Fibroblast of skin of right biceps (primary cell): ENCODE data around the gene TEX52.

Experiments used
- DNase-seq: peaks from one replicate; pipeline ENCODE4 v3.0.0-alpha.2; 2013

TEX52 gene

DNA sequence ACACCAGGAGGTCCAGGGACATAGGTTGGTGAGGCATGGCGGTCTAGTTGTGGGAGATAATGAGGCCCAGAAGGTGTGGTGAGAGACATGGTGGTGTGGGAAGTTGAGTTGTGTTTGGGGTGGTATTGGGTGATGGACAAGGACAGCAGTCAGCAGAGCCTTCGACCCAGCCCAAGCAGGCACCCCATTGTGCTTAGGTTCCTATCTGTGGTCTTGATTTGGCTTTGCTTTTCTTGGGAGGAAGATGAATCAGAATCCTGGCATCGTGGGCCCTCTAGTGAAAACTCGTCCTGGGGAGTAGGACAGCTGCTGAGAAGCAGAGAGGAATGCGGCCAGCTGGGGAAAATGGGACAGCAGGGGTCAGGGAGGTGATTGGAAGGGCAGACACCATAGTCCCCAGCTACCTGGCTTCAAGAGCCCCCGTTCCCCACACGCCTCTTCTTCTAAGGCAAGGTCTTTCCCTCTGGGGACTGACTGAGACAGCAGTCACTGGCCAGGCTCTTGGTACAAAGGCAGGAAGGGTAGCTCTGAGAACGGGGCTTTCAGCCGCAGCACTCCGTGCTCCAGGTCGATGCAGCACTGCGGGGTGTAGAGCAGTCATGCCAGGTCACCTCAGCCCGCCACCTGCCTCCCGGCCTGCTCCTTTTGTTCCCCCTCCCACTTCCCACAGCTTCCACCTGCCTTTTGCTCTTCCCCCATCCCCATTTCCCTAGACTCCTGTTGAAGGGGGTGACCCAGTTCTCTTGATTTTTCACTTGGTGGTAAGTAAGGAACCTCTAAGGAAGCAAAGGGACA is 29.9 kb downstream of the TEX52 start:
- no peak for DNase-seq

DNA sequence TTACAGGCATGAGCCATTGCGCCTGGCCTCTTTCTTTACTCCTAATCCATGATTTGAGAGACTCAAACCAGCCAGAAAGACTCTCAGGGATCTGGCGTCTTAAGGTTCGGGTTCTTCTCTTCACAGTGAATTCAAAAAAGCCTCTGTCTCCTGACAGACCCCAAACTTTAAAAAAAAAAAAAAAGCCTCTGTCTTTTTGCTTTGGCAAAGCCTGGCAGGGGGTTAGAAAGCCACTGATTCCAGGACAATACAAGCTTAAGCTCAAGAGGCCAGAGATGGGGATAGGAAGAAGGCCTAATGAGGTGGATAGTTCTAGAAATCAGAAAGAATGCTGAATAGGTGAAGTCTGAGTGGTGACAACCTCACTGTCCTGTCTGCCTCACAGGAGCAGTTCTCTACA is 30.8 kb downstream of the TEX52 start:
- DNase-seq: no peak

DNA sequence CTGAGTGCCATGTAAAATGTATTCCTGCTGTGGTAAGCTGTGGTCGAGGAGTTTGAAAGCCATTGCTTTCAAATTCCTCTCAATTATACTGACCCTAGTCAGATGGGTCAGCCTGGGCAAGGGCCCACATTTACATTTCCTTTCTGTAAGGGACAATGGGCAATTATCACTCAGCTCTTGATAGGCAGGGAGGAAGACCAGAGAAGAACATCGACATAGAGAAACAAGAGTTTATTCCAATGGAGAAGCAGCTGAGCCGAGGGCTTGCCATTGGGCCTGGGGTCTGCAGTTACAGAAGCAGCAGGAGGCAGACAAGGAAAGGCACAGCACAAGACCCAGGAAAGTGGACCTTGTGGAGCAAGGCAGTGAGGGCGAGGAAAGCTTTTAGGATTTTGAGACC is 31.7 kb downstream of the TEX52 start:
- no peak for DNase-seq

DNA sequence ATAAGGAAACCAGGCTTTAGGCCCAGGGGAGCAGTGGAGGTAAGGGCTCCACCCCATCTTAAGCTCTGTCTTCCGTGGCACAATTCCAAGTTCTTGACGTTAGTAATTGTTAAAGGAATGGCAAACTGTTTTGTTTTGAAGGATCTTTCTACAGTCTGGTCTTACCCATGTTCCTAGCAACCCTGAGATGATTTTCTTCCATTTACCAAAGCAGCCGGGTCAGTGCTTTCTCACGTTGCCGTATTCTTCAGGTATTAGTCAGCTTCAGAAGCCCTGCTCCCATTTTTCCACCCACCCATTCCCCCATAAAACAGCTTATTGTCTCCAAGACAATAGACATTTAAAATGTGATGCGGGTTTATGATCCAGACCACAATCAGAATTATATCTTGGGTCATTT is 32.3 kb downstream of the TEX52 start:
- no peak for DNase-seq

DNA sequence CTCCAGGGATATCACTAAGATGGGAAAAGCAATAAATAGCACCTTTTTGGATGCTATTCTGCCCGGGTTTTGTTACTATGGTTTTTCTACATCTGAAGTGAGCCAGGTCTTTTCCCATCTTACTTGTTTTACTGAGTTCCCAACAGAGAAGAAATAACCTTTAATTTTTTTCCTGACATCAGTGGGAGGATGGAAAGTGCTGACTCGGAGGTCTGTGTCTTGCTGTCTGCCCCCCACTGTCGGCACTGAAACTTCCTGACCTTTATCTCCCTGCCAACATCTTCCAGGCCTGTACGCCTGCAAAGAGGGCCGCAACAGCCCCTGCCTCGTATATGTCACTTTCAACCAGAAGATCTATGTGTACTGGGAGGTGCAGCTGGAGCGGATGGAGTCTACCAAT is 33.4 kb downstream of the TEX52 start:
- DNase-seq: no peak

DNA sequence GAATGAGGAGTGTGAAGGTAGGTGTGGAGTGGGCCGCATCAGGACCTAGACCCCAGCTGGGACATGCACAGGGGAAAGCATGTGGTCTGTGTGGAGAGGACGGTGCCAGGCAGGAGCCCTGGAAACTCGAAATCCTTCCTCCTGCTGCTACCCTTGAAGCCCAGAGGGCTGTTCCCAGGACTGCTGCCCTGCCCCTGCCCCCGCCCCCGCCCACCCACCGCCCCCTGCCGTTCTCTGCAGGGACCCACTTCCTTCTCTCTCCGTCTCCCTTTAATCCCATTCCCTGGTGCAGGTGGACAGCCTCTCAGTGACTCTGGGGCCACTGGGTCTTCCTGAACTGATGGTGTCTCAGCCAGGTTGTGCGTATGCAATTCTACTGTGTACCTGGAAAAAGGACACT is 36.4 kb downstream of the TEX52 start:
- DNase-seq: no peak

DNA sequence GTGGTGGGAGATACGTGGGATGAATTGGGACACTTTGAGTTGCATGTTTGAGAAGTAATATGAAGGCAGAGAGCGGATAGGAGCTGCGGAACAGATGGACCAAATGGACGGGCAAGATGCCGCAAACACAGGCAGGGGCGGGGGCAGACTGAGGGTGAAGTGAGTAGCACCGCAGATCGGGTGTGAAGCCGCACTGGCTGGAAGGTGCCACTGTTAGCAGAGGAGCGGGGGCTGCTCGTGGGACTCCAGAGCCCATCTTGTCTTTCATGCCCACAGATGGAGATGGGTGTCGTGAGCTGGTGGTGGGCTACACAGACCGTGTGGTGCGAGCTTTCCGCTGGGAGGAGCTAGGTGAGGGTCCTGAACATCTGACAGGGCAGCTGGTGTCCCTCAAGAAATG is 37.0 kb downstream of the TEX52 start:
- no peak for DNase-seq

DNA sequence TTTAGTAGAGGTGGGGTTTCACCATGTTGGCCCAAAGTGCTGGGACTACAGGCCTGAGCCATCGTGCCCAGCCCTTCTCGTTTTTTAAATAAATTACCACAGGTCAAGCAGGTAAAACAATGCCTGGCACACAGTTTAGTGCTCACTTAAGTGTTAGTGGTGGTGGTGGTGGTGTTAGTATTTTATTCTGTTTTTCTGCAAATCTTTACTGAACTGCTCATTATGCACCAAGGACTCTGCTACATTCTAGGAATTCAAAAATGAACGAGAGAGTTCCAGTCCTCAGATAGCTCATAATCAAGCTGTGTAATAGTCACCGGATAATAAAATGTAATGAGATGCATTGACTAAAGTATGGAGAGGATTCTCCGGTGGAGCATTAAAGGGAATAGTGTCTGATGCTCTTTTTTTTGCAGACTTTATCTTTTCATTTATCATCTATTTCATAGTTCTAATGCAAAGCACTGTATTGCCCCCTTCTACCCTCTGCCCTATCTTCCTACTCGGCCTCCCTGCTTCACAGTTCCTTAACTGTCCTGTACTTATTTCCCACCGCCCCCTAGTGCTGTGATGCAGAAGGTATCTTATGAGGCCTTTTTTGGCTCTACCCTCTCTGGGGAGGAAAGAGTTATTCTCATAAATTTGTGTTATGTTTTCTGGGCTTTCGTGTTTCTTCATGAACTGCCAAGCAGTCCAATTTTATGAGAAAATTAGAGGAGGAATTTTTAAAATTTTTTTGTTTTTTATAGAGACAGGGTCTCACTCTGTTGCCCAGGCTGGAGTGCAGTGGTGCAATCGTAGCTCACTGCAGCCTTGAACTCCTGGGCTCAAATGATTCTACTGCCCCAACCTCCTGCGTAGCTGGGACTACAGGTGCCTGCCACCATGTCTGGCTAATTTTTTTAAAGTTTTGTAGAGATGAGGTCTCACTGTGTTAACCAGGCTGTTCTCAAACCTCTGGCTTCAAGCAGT is 43.3 kb downstream of the TEX52 start:
- peak; percentile 76 for DNase-seq

DNA sequence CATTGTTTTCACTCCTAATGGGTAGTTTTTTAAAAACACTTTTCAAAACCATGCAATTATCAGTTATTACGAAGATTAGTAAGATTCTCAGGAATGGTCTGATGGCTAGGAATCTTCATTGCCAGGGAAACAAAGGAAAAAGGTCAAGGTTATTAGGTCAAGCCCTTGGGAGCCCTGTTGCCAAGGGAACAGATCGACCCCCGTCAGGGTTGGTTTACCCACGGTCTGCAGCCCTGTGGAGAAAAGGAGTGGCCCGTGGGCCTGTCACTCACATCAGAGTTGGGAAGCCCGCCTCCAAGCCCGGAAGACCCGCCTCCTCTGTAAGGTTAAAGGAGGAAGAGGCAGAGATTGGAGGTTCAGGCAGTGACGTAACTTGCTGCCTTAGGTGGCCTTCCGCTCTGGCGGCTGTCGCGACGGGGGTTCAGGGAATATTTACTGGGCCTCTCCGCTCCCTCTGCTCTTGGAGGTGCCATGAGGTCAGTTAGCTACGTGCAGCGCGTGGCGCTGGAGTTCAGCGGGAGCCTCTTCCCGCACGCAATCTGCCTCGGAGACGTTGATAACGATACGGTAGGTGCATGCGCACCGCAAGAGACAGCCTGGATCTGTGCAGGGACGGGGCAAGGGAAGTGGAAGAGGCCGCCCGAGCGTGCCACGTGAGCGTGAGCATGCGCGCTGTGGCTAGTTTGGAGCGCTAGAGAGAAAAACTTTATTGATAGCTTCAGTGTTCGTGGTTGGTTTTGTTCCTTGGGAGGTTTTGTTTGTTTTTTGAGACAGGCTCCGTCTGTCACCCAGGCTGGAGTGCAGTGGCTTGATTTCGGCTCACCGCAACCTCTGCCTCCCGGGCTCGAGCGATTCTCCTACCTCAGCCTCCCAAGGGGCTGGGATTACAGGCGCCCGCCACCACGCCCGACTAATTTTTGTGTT is 44.3 kb downstream of the TEX52 start, which contains the start of gene ITFG2:
Gene ITFG2, plus strand, starts transcription at position 379 of the 924 bp plus-strand sequence. Its CDS starts 93 bp downstream, at position 472.
- peak; percentile 99 for DNase-seq

DNA sequence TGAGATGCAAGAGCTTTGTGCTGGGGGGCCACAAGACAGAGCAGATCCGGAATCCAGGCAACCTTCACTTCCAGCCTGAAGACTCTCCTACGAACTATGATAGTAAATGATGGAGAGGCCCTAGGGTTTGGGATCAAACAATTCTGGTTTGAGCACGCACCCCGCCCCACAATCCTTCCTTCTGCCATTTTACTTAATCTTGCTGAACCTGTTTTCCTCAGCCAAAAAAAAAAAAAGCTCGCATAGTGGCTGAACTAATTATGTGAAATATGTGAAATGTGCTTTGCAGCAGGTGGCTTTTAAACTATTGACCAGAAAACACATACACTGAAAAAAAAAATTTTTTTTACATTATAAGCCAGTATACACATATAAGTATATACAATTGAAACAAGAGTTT is 45.0 kb downstream of the TEX52 start:
- DNase-seq: no peak

DNA sequence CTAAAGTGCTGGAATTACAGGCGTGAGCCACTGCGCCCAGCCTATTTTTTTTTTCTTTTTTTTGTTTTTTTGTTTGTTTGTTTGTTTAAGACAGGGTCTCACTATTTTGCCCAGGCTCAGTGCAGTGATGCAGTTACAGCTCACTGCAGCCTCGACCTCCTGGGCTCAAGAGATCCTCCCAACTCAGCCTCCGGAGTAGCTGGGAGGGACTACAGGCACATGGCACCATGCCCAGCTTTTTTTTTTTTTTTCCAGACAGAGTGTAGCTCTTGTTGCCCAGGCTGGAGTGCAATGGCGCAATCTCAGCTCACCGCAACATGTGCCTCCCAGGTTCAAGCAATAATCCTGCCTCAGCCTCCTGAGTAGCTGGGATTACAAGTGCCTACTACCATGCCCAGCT is 50.1 kb downstream of the TEX52 start:
- no peak for DNase-seq

DNA sequence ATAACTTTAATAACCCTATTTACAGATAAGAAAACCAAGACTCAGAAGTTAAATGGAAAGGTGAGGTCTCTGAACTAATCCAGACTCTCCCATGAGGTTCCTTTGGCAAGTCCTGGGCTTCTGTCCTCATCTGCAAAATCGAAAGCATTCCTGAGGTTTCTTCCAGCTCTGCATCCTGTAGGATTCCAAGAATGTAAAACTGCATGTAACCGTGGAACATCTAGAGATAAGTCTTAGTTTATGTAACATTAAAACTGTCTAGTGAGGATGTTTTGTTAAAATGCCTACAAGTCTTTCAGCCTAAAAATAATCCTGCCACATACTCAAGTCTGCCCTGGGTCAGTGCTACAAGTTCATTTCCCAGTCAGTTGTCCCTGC is 51.7 kb downstream of the TEX52 start:
- peak; percentile 50 for DNase-seq

DNA sequence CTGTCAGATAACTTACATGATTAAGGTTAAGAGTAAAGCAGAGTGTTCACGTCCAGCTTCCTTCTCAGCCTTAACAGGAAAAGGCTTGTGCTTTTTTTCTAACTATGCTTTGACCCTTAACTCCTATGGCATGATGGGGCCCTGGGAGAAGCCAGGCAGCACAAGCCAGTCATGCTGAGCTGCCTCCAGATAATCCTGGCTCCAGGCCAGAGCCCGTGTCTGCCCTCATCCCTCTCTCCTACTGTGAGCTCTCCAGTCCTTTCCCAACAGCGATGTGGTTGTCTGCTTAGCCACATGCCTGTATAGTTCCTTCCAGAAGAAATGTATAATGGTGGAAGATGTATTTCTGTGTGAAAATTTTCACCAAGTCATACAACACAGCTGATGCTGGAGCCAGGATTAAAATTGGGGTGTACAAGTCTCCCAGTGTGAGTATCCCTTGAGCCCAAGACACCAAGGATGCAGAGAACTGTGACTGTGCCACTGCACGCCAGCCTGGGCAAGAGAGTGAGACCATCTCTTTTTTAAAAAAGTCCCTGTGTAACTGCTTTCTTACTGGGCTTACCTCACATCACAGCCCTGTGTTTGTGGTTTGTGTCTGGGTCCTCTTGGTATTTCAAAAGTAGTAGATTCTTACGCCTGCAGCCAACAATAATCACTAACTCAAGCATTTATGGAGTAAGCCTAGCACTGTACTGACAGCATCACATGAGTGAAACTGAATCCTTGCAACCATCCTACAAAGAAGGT is 52.3 kb downstream of the TEX52 start:
- peak; percentile 34 for DNase-seq

DNA sequence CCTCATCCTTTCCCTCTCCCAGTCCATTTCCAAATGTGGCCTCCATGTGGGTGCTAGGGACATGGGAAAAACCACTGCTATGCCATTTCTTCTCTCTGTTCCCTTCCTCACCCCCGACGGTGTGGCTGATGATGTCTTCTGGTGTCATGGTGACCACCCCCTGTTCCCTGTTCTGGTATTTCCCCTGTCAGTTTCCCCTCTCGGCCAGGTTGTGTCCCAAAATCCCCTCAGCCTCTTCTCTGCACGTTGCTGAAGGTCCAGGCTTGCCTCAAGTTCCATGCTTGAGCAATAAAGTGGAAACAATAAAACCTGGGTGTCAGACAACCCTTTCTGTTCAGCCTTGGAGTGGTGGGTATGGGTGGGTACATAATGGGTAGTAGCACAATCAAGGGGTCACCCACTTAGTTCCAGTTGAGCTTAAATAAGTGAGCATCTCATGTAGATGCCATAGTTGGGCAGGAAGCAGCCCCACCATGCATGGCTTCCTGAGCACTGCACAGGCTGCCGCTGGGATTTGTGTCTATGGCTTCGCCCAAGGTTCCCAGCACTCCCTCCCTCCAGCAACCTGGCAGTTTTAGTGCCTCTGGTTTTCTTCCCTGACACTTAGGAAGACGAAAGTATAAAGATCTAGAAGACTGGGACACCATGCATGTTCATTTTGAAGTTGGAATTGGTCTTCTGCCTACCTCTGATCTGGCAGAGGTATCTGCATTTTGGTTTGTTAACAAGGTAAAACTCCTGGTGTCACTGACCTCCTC is 53.0 kb downstream of the TEX52 start:
- DNase-seq: no peak

DNA sequence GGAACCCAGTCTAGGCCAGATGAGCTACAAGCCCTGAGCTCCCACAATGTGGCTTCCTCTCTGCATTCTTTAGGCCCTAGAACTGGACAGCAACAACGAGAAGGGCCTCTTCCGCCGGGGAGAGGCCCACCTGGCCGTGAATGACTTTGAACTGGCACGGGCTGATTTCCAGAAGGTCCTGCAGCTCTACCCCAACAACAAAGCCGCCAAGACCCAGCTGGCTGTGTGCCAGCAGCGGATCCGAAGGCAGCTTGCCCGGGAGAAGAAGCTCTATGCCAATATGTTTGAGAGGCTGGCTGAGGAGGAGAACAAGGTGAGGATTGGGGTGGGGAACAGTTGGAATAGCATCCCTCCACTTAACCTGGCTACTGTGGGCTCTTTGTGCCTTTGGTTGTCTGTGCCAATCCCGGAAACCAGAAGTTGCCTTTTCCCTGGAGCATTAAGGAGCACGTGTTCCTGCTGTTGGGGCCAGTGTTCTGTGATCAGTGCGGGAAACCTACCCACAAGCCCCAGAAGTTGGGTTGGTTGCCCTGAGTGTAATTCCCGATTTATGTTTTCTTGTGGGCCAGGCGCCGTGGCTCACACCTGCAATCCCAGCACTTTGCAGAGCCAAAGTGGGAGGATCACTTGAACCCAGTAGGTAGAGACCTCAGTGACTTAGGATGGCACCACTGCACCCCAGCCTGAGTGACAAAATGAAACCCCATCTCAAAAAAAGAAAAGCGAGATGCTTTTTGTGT is 55.6 kb downstream of the TEX52 start:
- no peak for DNase-seq

DNA sequence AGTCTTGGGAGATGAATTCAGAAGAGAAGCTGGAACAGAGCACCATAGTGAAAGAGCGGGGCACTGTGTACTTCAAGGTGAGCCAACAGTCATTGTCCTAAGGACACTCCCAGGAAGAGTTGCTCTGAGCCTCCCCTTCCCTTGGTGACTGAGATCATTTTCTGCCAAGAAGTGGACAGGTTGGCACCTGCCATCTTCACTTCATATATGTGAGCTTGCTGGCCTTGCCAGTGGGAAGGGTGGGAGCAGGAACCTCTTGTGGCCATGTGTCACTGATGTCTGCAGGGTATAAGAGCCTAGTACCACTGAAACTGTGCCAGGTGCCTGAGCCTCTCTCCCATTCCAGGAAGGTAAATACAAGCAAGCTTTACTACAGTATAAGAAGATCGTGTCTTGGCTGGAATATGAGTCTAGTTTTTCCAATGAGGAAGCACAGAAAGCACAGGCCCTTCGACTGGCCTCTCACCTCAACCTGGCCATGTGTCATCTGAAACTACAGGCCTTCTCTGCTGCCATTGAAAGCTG is 56.7 kb downstream of the TEX52 start:
- DNase-seq: no peak
